Stimulated activated CD4-positive, alpha-beta T cell treated with anti-CD3 and anti-CD28 coated beads, Interleukin-4, amount 100 ng/mL, for 4 hours (primary cell): ENCODE results near the gene RTN3.
"Not testable (repeated sequence)": the region's sequence is repeated elsewhere in the genome, so short reads cannot be mapped to it uniquely, and the experiment has no call there.

ENCODE experiments used
- DNase-seq, 2 experiments: peaks; one replicate each; pipeline ENCODE4 v3.0.0-alpha.2; 2020

RTN3 gene

GRCh38 chr11:63769042-63769713 lies 87.9 kb downstream of the RTN3 start:
- peak; percentile 28 to 47 for DNase-seq

DNA sequence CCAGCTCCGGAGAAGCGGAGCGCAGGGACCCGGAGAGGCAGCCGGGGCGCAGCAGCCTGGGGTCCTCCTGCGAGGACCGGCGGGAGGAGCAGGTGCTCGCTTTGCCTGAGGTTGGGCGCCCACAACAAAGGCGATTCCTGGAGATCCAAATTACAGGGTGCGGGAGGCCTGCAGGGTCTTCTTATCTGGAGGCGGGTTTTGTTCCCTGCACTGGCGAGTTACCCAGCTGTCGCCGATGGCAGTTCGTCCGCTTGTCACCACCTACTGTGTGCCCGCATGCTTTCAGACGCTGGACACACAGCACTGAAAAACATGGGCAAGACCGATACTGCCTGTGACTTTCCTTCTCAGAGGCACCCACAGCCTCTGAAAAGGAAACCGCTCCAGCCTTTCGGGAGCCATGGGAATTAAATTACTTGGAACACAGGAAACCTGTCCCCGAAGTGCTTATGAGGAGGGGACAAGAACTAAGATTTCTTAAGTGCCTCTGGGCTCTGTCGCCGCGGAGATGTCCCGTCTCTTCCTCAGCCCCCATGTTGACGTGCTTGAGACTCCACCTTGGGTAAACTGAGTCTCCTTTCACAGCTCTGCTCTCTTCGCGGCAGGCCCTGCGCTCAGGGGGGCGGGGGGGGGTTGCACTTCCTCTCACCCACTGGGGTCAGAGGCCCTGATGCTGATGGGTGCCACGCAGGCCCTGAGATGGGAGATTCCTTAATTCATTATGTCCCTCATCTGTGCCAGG lies 88.6 kb downstream of the RTN3 start:
- DNase-seq, result no peak

DNA sequence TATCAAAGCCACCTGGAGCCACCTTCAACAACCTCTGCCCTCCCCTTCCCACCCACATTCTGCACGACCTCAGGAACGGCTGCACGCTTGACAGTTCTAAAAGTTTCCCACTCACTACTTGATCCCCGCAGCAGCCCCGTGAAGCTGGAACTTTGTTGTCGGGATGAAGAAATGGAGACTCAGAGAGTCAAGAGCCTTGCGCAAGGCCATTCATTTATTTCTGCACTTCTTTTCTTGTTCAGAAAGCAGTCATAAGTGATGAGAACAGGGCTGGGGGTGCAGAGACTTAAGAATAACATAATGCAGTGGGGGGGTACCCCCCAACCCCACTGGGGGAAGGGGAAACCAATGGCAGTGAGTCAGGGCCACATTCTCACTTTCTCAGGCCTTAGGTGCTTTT lies 89.5 kb downstream of the RTN3 start:
- DNase-seq, result no peak

DNA sequence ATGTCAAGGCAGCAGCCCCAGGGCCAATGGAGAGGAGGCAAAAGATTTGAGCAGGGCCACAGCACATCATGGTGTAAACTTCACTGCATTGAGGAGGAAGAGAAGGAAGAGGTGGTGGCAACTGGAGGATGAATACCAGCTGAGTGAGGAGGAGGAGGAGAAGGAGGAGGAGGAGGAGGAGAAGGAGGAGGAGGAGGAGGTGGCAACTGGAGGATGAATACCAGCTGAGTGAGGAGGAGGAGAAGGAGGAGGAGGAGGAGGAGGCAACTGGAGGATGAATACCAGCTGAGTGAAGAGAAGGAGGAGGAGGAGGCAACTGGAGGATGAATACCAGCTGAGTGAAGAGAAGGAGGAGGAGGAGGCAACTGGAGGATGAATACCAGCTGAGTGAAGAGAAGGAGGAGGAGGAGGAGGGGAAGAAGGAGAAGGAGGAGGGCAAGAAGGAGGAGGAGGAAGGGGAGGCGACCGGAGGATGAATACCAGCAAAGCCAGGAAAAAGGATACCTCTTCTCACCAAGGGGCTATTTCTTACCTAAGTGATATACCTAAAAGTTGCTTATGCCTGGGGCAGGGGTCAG lies 90.5 kb downstream of the RTN3 start:
- DNase-seq, result not testable (repeated sequence)

DNA sequence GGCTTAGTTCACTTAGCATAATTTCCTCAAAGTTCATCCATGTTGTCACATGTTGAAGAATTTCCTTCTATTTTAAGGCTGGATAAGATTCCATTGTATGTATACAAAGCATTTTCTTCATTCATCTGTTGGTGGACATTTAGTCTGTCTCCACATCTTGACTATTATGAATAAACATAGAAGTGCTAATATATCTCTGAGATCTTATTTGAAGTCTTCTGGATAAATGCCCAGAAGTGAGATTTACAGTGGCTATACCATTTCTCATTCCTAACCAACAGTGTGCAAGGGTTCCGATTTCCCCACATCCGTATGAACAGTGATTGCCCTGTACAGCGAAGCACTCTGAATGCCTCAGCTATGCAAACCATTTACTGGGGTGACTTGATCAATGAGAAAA lies 93.9 kb downstream of the RTN3 start:
- no peak for DNase-seq

DNA sequence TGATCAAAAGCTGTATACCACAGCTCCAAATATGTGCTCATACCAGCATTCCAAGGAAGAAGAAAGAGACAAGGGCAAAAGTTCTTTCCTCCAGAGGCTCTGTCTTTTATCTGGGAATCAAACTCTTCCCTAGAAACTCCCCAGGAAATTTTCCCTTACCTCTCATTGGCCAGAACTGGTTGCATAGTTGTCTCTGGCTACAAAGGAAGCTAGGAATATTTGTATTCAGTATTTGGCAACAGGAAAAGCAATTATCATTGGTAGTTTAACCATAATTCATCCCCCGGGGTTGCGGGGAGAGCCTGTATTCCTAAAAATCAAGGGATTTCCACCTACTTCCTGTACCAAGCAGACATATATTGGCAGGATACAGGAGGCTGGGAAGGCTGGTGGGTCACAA lies 97.7 kb downstream of the RTN3 start:
- no peak for DNase-seq

DNA sequence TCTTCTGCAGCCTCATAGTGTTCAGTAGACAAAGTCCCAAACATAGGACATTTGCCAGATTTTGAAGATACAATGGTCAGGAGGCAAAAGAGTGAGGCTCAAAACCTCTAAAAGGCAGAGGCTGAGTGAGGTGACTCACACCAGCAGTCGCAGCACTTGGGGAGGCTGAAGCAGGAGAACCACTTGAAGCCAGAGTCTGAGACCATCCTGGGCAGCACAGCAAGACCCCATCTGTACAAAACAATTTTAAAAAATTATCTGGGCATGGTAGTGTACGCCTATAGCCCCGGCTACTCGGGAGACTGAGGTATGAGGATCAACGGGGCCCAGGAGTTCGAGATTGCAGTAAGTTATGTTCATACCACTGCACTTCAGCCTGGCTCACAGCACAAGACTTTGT lies 101.4 kb downstream of the RTN3 start:
- DNase-seq, result no peak

DNA sequence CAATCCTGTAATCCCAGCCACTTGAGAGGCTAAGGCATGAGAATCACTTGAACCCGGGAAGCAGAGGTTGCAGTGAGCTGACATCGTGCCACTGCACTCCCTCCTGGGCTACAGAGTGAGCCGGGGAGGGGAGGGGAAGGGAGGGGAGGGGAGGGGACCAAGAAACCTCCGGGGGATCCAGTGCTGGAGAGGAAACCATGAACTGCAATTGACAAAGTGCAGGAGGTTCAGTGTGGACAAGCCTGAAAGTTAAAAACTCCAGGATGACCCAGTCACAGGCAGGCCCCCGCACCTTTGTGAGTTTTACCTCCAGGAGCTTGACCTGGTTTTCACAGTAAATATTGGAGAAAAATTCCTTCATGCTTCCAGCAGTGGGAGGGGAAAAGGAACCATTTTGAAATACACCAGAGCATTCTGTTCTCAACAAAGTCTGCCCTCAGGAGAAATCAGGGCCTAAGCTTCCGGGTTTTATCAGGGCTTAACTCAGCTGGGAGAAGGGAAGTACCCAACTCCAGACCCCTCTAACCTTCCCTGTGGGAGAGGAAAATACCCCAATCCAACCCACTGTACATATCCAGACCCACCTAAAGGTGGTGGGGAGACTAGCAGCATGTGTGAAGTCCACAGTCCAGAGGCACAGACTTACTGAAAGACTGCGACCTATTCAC lies 102.8 kb downstream of the RTN3 start:
- no peak for DNase-seq

DNA sequence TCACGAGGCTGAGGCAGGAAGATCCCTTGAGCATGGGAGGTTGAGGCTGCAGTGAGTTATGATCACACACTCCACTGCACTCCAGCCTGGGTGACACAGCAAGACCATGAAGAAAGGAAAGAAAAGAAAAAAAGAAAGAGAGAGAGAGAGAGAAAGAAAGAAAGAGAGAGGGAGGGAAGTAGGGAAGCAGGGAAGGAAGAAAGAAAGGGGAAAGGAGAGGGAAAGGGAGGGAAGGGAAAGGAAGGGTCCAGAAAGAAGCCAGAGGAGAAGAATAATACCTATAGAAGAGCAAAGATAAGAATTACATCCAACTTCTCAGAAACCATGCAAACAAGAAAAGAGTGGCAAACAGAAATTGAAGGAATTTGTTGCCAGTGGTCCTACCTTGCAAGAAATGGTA lies 104.5 kb downstream of the RTN3 start:
- DNase-seq, result no peak

GRCh38 chr11:63791495-63792167 lies 110.3 kb downstream of the RTN3 start:
- no peak for DNase-seq

DNA sequence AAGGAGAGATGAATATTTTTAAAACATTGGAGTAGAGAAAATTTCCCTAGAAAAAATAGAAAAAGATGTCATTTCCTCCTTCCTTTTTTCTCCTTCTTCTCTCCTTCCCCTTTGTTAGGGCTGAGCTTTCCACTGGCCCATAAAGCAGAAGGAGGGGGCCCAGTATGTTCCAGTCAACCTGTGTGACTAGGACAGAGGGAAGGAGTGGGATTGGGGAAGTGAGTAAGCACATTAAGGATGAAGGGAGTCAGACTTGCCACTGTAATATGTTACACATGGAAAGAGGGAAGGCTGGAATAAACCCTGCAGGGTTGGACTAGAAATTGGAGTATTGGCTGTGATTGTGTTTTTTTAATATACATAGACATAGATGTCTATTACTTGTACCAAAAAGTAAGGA lies 111.9 kb downstream of the RTN3 start:
- DNase-seq, result no peak

- no peak for DNase-seq
Observed at GRCh38 chr11:63795066-63795465, 113.8 kb downstream of the RTN3 start.

- no peak for DNase-seq
Observed at GRCh38 chr11:63800921-63801320, 119.6 kb downstream of the RTN3 start.

- no peak for DNase-seq
Observed at GRCh38 chr11:63802637-63803414, 121.5 kb downstream of the RTN3 start.

GRCh38 chr11:63804259-63804658 lies 123.0 kb downstream of the RTN3 start:
- DNase-seq, result no peak

DNA sequence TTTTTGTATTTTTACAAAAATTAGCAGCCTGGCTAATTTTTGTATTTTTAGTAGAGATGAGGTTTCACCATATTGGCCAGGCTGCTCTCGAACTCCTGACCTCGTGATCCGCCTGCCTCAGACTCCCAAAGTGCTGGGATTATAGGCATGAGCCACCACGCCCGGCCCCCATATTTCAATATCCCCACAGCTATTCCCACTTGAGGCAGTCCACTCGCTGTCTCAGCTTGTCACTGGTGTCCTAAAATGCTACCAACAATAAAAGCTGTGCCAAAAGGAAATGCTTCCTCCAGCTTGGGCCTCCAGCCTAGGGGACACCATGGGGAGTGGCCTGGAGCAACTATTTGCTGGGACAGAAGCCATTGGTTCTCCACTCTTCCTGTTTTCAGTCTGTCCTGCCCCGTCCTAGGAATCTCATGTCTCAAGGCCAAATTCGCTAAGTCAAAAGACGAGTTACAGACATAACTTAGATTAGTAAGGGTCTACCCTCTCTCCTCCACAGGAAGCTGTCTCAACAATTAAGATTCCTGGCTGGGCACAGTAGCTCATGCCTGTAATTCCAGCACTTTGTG lies 124.6 kb downstream of the RTN3 start:
- no peak for DNase-seq
